Subcutaneous adipose tissue (tissue), 4 donors: ENCODE measurements around the gene TIMP3. TPM values are rescaled to one million over a fixed set of nuclear protein-coding genes. Genes with fewer than 3 reads are reported as not detected.

Source experiments
- CTCF ChIP-seq: fragments of 450-650 bp; IDR thresholded peaks from one replicate; pipeline ENCODE4 v1.5.1; 2016; ENCODE audit warnings: low read depth, mild to moderate bottlenecking, control low read depth, antibody characterized with exemption, moderate library complexity
- total RNA-seq, 4 donors: library from RNA; depleted of rRNA; stranded (reverse); fragments of >200 nt; gene quantifications; one replicate each; pipeline ENCODE4 v1.1.0, GENCODE V29; 2016

Gene TIMP3
- 1,000 to 10,000 TPM in 3 of 4 donors, 100 to 1,000 TPM in 1; 273 to 1,550 (median 1,225) TPM for total RNA-seq

GRCh38 chr22:32801537-32802236 is at the start of gene TIMP3:
Gene TIMP3, plus strand, starts transcription at chr22:32801705. Its CDS starts 297 bp downstream, at chr22:32802002.
- TF ChIP-seq CTCF: no peak

GRCh38 chr22:32752326-32752725 is 49.2 kb upstream of the TIMP3 start:
- no peak for TF ChIP-seq CTCF

- no peak for TF ChIP-seq CTCF
Observed at GRCh38 chr22:32752816-32753520, 48.5 kb upstream of the TIMP3 start.

GRCh38 chr22:32753591-32753990 is 47.9 kb upstream of the TIMP3 start:
- no peak for TF ChIP-seq CTCF

- TF ChIP-seq CTCF: no peak
Observed at GRCh38 chr22:32754413-32755041, 47.0 kb upstream of the TIMP3 start.

GRCh38 chr22:32758866-32759385 is 42.6 kb upstream of the TIMP3 start:
- TF ChIP-seq CTCF: no peak

GRCh38 chr22:32760396-32760795 is 41.1 kb upstream of the TIMP3 start:
- no peak for TF ChIP-seq CTCF
